CD4-positive, alpha-beta T cell (primary cell): ENCODE measurements around the gene ADGRG7. TPM values are rescaled to one million over a fixed set of nuclear protein-coding genes. Genes with fewer than 3 reads are reported as not detected.

ENCODE experiments used
- ATAC-seq: fragments of 200-7000 bp; cut with Tn5 transposase; one replicate; pipeline ENCODE4 v1.10.0; 2022; ENCODE audit warnings: mild to moderate bottlenecking; ENCODE audit not compliant: poor library complexity
- CTCF ChIA-PET: fragments of 350-600 bp; sonication (Branson Sonifier 250); formaldehyde crosslinking; loops from one replicate; lab custom pipeline; 2021; ENCODE audit warnings: antibody characterized with exemption, inconsistent platforms; lab: Charles Lee
- POLR2A ChIA-PET: fragments of 350-600 bp; sonication (Branson Sonifier 250); formaldehyde crosslinking; loops from one replicate; lab custom pipeline; 2021; ENCODE audit warnings: antibody characterized with exemption, inconsistent platforms; lab: Charles Lee
- DNase-seq, 14 experiments: peaks; one replicate each; pipeline ENCODE4 v3.0.0-alpha.2; 2013 to 2020; ENCODE audit warnings: mixed read lengths in 2 of 14
- H3K27ac ChIP-seq, 2 donors: one replicate each; pipeline versions ENCODE4 v1.5.1 to v1.7.0; 2013; ENCODE audit warnings: low read length in 2 of 2, low read depth in 1 of 2, mild to moderate bottlenecking in 1 of 2
- H3K27me3 ChIP-seq, 2 experiments: 1 replicate in 1 of 2; 2 replicates in 1 of 2; pipeline versions ENCODE4 v1.6.1 to v1.7.0; 2013; ENCODE audit warnings: low read length in 2 of 2, control low read depth in 1 of 2, mild to moderate bottlenecking in 1 of 2, moderate library complexity in 1 of 2; ENCODE audit not compliant: insufficient read depth in 2 of 2, control insufficient read depth in 1 of 2
- H3K36me3 ChIP-seq: one replicate; pipeline ENCODE4 v1.6.1; 2013; ENCODE audit warnings: low read length, control low read depth; ENCODE audit not compliant: insufficient read depth
- H3K4me1 ChIP-seq: one replicate; pipeline ENCODE4 v1.6.1; 2013; ENCODE audit warnings: low read length, control low read depth; ENCODE audit not compliant: insufficient read depth
- H3K4me3 ChIP-seq: one replicate; pipeline ENCODE4 v1.5.1; 2013; ENCODE audit warnings: mild to moderate bottlenecking, low read length, moderate library complexity
- H3K9me3 ChIP-seq, 2 experiments: 1 replicate in 1 of 2; 2 replicates in 1 of 2; pipeline versions ENCODE4 v1.6.1 to v1.7.0; 2013; ENCODE audit warnings: low read length in 2 of 2, mild to moderate bottlenecking in 2 of 2, control low read depth in 1 of 2, moderate library complexity in 1 of 2; ENCODE audit not compliant: control insufficient read depth in 1 of 2, insufficient read depth in 1 of 2
- H3K27ac Mint-ChIP-seq: one replicate; pipeline ENCODE4 v1.8.0; 2020; ENCODE audit warnings: mixed read lengths
- H3K27me3 Mint-ChIP-seq: one replicate; pipeline ENCODE4 v1.8.0; 2021; ENCODE audit warnings: mixed read lengths
- H3K36me3 Mint-ChIP-seq: one replicate; pipeline ENCODE4 v1.8.0; 2021; ENCODE audit warnings: low read depth, mixed read lengths
- H3K4me1 Mint-ChIP-seq: one replicate; pipeline ENCODE4 v1.8.0; 2021; ENCODE audit warnings: low read depth, mixed read lengths
- H3K4me3 Mint-ChIP-seq: one replicate; pipeline ENCODE4 v1.8.0; 2020; ENCODE audit warnings: mild to moderate bottlenecking, mixed read lengths
- H3K9me3 Mint-ChIP-seq: one replicate; pipeline ENCODE4 v1.8.0; 2020; ENCODE audit warnings: mixed read lengths
- intact Hi-C, 2 experiments: fragments of 100-400 bp; cut with DNase I in 1 of 2; cut with micrococcal nuclease in 1 of 2; formaldehyde crosslinking; loops; one replicate each; pipeline versions ENCODE4 v1.15.1 to v1.9.0; 2023 to 2025; cut with DNase I, micrococcal nuclease
- total RNA-seq, 174 experiments: library from RNA in 2 of 174; stranded (reverse) in 2 of 174; gene quantifications; one replicate each; pipeline ENCODE4 v1.2.3 and lab custom pipeline; 2021 to 2026
- TF ChIP-seq, protein P1 (sequence below): fragments of 200-600 bp; IDR thresholded peaks from one replicate; pipeline ENCODE4 v1.8.0; 2022; ENCODE audit warnings: antibody characterized with exemption, mild to moderate bottlenecking

The ADGRG7 gene
- total RNA-seq, 2 experiments from 2014 or later: not detected

- POLR2A ChIA-PET: no interaction called here
- no peak for ATAC-seq
- intact Hi-C loops: no loop called here
- Mint-ChIP-seq H3K4me3 (no peak overlapping the region), H3K9me3 (no peaks in the 10 kb centered on the region), H3K27me3 (no peaks in the 10 kb centered on the region), H3K36me3 (no peaks in the 10 kb centered on the region), H3K27ac (no peak overlapping the region), H3K4me1 (no peaks in the 10 kb centered on the region)
- CTCF ChIA-PET: no interaction called here
- TF ChIP-seq, protein P1, sequence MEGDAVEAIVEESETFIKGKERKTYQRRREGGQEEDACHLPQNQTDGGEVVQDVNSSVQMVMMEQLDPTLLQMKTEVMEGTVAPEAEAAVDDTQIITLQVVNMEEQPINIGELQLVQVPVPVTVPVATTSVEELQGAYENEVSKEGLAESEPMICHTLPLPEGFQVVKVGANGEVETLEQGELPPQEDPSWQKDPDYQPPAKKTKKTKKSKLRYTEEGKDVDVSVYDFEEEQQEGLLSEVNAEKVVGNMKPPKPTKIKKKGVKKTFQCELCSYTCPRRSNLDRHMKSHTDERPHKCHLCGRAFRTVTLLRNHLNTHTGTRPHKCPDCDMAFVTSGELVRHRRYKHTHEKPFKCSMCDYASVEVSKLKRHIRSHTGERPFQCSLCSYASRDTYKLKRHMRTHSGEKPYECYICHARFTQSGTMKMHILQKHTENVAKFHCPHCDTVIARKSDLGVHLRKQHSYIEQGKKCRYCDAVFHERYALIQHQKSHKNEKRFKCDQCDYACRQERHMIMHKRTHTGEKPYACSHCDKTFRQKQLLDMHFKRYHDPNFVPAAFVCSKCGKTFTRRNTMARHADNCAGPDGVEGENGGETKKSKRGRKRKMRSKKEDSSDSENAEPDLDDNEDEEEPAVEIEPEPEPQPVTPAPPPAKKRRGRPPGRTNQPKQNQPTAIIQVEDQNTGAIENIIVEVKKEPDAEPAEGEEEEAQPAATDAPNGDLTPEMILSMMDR: no peak
- Histone ChIP-seq H3K27me3 (no peaks in the 10 kb centered on the region), H3K36me3 (no peaks in the 10 kb centered on the region), H3K9me3 (no peaks in the 10 kb centered on the region), H3K4me3 (no peak overlapping the region), H3K27ac (no peak overlapping the region), H3K4me1 (no peaks in the 10 kb centered on the region)
- DNase-seq: no peak
These were observed 47.1 kb upstream of the ADGRG7 start for GRCh38 chr3:100562224-100562857.

- no peak overlapping the region for H3K27ac Mint-ChIP-seq
- Histone ChIP-seq H3K36me3 (no peaks in the 10 kb centered on the region), H3K4me3 (no peak overlapping the region), H3K27ac (no peak overlapping the region), H3K4me1 (no peaks in the 10 kb centered on the region), H3K9me3 (no peaks in the 10 kb centered on the region), H3K27me3 (no peaks in the 10 kb centered on the region)
- H3K36me3 Mint-ChIP-seq: no peaks in the 10 kb centered on the region
- no peaks in the 10 kb centered on the region for H3K4me1 Mint-ChIP-seq
- TF ChIP-seq, protein P1: no peak
- no peak for DNase-seq
- H3K9me3 Mint-ChIP-seq: no peaks in the 10 kb centered on the region
- H3K27me3 Mint-ChIP-seq: no peaks in the 10 kb centered on the region
- H3K4me3 Mint-ChIP-seq: no peak overlapping the region
- ChIA-PET POLR2A (no interaction called here), CTCF (no interaction called here)
- intact Hi-C loops: no loop called here
- ATAC-seq: no peak
These were observed 46.2 kb upstream of the ADGRG7 start for GRCh38 chr3:100563228-100563627.

GRCh38 chr3:100563652-100564211 lies 45.7 kb upstream of the ADGRG7 start:
- no peak overlapping the region for H3K4me3 Mint-ChIP-seq
- DNase-seq (no peak), ATAC-seq (no peak)
- H3K27me3 Mint-ChIP-seq: no peaks in the 10 kb centered on the region
- H3K27me3 ChIP-seq: no peaks in the 10 kb centered on the region
- ChIA-PET CTCF (no interaction called here), POLR2A (no interaction called here)
- no peak overlapping the region for H3K27ac Mint-ChIP-seq
- no peak overlapping the region for H3K27ac ChIP-seq
- TF ChIP-seq, protein P1: no peak
- H3K9me3 Mint-ChIP-seq: no peaks in the 10 kb centered on the region
- no peak overlapping the region for H3K4me3 ChIP-seq
- no peaks in the 10 kb centered on the region for H3K36me3 Mint-ChIP-seq
- no peaks in the 10 kb centered on the region for H3K9me3 ChIP-seq
- intact Hi-C loops: no loop called here
- no peaks in the 10 kb centered on the region for H3K4me1 ChIP-seq
- H3K36me3 ChIP-seq: no peaks in the 10 kb centered on the region
- no peaks in the 10 kb centered on the region for H3K4me1 Mint-ChIP-seq
